Endometrium (tissue), 2 donors: Measurements from ENCODE around the gene CCDC69.
"Not testable (repeated sequence)": the region's sequence is repeated elsewhere in the genome, so short reads cannot be mapped to it uniquely, and the experiment has no call there.

Experiments used
- FAIRE-seq: peaks from 2 replicates; lab custom pipeline; 2012; peaks lifted over from hg19 to GRCh38; lab: Jason Lieb, UNC
- donor health status: control.
- donor health status: control.

Gene CCDC69

DNA sequence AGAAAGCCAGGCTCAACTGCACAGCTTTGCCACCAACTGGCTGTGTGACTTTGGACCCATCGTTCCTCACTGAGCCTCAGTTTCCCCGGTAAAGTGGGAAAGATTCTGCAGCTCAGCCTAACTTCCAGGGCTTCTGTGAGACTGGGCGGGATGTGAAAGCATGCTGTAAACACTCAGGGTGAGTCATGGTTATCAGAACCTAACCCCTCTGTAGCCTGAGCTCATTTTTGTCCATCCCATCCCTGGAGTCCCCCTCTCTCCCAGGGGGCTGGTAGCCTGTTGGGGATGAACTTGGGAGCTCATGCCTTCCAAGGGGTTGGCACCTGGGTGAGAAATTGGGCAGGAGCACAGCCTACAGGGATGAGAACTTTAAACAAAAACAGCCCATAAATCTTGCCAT lies 2.3 kb downstream of the CCDC69 start:
- no peak for FAIRE-seq

- no peak for FAIRE-seq
Measured at GRCh38 chr5:151219789-151220188, 4.1 kb downstream of the CCDC69 start.

DNA sequence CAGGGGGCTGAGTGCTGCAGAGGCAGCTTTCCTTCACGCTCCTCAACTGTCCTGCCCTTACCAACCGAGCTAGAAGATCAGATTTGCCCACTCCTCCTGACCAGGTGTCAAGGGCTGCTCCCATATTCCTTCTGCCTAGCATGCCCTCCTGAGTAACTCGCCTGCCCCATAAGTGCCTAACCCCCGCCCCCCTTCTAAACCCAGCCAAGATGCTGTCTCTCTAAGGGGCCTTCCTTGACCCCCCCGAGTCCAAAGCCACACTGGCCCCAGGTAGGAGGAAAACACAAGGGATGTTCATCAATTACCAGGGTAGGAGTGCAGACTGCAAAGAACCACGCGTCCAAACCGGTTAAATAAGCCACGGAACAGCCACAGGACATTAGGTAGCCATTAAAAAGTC lies 4.8 kb downstream of the CCDC69 start:
- FAIRE-seq = no peak

DNA sequence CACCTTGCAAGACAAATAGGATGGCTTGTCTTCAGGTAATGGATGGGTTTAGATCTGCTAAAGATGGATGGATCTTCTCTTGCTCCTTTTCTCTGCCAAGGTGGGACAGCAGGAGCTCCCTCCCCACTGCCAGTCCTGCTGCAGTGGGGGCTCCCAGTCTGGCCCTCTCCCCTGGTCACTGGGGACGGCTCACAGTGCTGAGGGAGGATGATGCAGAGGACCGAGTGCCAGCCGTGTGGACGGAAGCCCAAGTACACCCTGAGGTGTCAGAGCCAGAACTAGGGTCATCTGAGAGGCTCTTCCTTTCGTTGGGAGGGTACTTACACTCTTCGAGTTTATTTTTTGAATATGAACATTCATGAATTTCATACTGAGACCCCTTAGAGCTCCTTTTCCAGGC lies 5.7 kb downstream of the CCDC69 start:
- FAIRE-seq = no peak

- no peak for FAIRE-seq
Measured at GRCh38 chr5:151216781-151217180, 7.1 kb downstream of the CCDC69 start.

- no peak for FAIRE-seq
Measured at GRCh38 chr5:151215546-151215880, 8.4 kb downstream of the CCDC69 start.

- no peak for FAIRE-seq
Measured at GRCh38 chr5:151214614-151215545, 9.0 kb downstream of the CCDC69 start.

GRCh38 chr5:151213803-151214613 lies 9.9 kb downstream of the CCDC69 start:
- FAIRE-seq = no peak

GRCh38 chr5:151212406-151212798 lies 11.5 kb downstream of the CCDC69 start:
- no peak for FAIRE-seq

DNA sequence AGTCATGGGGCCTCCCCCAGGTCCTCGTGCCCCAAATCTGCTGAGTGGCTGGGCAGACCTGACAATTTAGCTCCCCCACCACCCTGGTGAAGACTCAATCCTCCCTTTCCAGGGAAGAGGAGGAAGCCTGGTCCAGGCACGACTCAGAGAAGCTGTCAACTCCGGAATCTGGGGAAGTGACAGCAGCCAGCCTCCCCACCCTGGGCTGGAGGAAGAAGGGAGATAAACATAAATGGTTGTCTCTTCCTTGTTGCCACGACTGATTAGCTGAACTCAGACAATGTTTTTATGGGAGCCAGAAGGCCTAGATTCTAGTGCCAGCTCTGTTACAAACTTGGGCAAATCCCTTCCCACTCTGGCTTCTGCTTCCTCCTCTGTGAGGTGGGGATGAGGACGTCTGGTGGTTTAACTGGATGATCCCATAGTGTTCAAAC lies 15.4 kb downstream of the CCDC69 start:
- no peak for FAIRE-seq

- FAIRE-seq = no peak
Measured at GRCh38 chr5:151205411-151205810, 18.5 kb downstream of the CCDC69 start.

DNA sequence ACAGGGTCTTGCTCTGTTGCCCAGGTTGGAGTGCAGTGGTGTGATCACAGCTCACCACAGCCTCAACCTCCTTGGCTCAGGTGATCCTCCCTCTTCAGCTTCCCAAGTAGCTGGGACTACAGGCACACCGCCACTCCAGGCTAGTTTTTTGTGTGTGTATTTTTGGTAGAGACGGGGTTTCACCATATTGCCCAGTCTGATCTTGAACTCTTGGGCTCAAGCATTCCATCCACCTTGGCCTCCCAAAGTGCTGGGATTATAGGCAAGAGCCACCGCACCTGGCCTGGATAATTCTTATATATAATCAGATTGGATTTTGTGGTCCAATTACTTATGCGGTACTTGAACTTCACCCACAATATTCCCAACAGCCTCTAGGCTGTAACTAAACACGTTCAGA lies 19.8 kb downstream of the CCDC69 start:
- FAIRE-seq = no peak

DNA sequence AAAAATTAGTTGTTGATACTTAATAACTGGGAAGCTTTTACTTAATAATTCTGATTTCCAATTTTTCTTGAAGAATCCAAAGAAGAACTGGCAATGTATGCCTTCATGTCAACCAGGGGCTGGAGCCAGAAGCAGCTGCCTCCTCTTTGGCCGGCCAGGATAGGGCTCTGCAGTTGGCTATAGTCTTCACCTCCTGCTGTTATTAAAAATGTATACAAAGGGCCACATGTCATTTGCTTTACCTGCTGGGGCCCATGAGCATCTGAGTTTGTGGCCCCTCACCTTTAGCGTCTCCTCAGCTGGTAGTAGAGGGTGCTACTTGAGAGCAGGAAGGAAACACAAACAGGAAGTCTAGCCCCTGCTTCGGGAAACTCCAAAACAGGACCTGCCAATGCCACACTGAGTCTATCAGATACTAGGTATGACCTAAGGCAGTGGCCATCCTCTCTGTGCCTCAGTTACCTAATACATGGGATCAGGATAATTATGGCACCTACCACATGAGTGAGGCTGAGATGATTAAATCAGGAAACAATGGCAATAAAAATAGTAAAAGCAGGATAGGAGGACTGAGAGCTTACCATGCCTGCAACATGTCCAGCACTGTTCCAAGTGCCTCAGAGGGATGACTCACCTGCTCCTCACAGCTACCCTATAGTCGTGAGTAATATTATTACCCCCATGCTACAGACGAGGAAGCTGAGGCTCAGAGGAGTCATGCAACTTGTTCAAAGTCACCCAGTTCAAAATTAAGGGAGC lies 21.3 kb downstream of the CCDC69 start:
- FAIRE-seq = no peak

DNA sequence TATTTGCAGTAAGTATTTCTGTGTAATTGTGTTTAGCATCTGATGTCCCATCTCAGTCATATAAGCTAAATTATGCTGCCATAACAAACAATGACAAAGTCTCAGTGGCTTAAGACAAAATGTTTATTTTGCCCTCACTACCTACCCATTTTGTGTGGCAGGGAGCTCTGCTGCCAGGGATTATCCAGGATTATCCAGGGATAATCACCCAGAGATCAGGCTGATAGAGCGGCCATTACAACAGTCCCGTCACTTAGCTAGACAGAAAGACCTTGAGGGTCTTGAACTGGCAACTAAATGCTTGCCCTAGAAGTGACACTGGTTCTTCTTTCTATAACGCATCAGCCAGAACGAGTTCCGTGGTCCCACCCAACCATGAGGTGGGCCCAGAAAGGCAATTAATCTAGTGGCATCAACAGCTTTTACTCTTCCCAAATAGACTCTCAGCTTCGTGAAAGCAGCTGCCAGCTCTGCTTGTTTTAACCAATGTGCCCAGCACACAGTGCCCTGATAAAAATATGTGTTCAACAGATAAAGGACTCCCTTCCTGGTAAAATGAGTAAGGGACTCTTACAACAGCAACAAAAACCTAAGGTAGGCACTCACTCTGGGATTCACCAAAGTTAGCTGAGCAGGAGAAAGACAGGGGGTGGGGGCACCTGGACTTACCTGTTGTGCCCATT lies 22.8 kb downstream of the CCDC69 start:
- no peak for FAIRE-seq

DNA sequence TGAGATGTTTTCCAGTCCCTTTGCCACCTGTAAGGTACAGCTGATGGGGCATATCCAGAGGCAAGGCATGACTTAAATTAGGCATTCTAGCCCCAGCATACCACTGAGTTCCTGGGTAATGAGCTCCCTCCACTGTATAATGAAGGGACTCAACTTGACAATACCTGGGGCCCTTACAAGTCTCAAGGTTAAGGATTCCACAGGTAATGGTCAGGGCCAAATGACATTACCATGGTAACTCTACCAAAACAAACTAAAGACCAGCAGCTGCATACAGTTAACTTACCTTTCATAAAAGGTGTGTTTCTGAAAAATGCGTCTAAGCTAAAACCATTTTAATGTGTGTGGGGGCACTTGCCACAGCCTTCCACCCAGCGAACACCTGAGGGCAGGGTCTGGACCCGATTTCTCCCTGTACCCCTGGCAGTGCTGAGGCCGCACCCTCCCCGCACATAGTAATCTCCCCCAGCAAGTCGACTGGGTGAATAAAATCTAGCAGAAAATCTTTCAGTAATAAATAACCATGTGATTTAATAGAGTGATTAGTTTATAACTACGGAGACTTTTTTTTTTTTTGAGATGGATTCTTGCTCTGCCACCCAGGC lies 24.2 kb downstream of the CCDC69 start:
- FAIRE-seq = no peak

DNA sequence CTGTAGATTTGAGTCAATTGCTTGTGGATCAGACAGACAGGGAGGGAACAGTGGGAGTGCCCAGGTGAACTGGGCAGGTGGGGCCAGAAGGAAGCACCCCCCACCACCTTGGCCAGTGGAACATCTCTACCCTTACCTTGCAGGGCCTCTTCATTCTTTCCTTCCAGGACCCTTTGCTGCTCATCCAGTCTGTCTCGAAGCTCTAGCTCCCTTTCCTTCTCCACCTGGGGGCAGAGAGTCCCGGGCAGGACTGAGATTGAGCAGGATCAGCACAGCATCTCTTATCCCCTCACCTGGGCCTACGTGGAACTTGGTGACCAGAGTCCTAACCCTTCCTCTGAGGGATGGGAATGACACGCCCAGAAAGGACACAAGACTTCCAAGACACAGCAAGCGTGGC lies 25.0 kb downstream of the CCDC69 start:
- no peak for FAIRE-seq

- FAIRE-seq = not testable (repeated sequence)
Measured at GRCh38 chr5:151197291-151197600, 26.6 kb downstream of the CCDC69 start.

GRCh38 chr5:151196556-151197290 lies 27.2 kb downstream of the CCDC69 start:
- FAIRE-seq = no peak

GRCh38 chr5:151195622-151196021 lies 28.3 kb downstream of the CCDC69 start:
- FAIRE-seq = no peak

DNA sequence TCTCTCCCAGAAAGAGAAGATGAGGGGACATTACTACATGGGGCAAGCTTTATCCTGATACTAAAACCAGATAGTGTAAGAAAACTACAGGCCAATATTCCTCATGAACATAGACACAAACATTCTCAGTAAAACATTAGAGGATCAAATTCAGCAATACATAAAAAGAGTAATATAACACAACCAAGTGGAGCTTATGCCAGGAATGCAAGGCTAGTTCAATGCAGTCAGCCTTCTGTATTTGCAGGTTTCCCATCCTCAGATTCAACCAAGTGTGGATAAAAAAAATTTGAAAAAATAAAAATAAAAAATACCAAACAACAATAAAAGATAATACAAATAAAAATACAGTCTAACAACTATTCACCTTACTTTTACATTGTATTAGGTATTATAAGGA lies 31.3 kb downstream of the CCDC69 start:
- FAIRE-seq = no peak

DNA sequence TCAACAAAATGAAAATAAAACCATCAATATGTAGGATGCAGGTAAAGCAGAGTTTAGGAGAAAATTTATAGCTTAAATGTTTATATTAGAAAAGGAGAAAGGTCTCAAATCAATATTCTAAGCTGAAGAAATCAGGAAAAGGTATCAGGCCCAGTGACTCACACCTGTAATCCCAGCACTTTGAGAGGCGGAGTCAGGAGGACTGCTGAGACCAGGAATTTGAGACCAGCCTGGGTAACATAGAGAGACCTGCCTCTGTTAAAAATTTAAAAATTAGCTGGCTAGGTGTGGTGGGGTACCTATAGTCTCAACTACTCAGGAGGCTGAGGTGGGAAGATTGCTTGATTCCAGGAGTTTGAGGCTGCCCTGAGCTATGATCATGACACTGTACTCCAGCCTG lies 32.2 kb downstream of the CCDC69 start:
- no peak for FAIRE-seq
